Neural progenitor cell (in vitro differentiated cells): ENCODE measurements around the gene RTKN. TPM values are rescaled to one million over a fixed set of nuclear protein-coding genes. Genes with fewer than 3 reads are reported as not detected.
"Not testable (repeated sequence)": the region's sequence is repeated elsewhere in the genome, so short reads cannot be mapped to it uniquely, and the experiment has no call there.

Experiments used
- DNase-seq: peaks from one replicate; pipeline ENCODE4 v3.0.0-alpha.2; 2016; ENCODE audit warnings: low spot score
- H2AFZ ChIP-seq: fragments of 200-600 bp; sonication (generic); replicated peaks from 2 replicates; pipeline ENCODE4 v1.6.1; 2016; ENCODE audit warnings: antibody characterized with exemption
- H3F3A ChIP-seq: fragments of 200-600 bp; sonication (generic); 2 replicates; pipeline ENCODE4 v1.6.1; 2016; ENCODE audit warnings: antibody characterized with exemption, low read depth
- H3K27ac ChIP-seq: fragments of 200-600 bp; sonication (generic); 2 replicates; pipeline ENCODE4 v1.5.1; 2016; ENCODE audit warnings: mild to moderate bottlenecking
- H3K27me3 ChIP-seq: fragments of 200-600 bp; sonication (generic); 2 replicates; pipeline ENCODE4 v1.6.1; 2016; ENCODE audit warnings: mild to moderate bottlenecking, moderate library complexity
- H3K36me3 ChIP-seq: fragments of 200-600 bp; sonication (generic); 2 replicates; pipeline ENCODE4 v1.5.1; 2016
- H3K4me1 ChIP-seq: fragments of 200-600 bp; sonication (generic); 2 replicates; pipeline ENCODE4 v1.6.1; 2016; ENCODE audit warnings: mixed run types
- H3K4me2 ChIP-seq: fragments of 200-600 bp; sonication (generic); 2 replicates; pipeline ENCODE4 v1.6.1; 2016
- H3K4me3 ChIP-seq: fragments of 200-600 bp; sonication (generic); 2 replicates; pipeline ENCODE4 v1.5.1; 2016
- H3K79me2 ChIP-seq: fragments of 200-600 bp; sonication (generic); 2 replicates; pipeline ENCODE4 v1.6.1; 2016; ENCODE audit warnings: low read depth
- H3K9ac ChIP-seq: fragments of 200-600 bp; sonication (generic); 2 replicates; pipeline ENCODE4 v1.6.1; 2016
- H3K9me3 ChIP-seq: fragments of 200-600 bp; sonication (generic); 2 replicates; pipeline ENCODE4 v1.5.1; 2016; ENCODE audit warnings: low read depth
- H4K20me1 ChIP-seq: fragments of 200-600 bp; sonication (generic); 2 replicates; pipeline ENCODE4 v1.6.1; 2016; ENCODE audit warnings: low read depth
- H3K27ac Mint-ChIP-seq: 3 replicates; pipeline ENCODE4 v1.8.0; 2021; ENCODE audit warnings: mixed read lengths
- H3K27me3 Mint-ChIP-seq: 2 replicates; pipeline ENCODE4 v1.8.0; 2022; ENCODE audit warnings: low read depth, mild to moderate bottlenecking, inconsistent platforms, moderate library complexity, mixed read lengths; ENCODE audit not compliant: insufficient read depth
- H3K36me3 Mint-ChIP-seq: 3 replicates; pipeline ENCODE4 v1.8.0; 2021; ENCODE audit warnings: mixed read lengths
- H3K4me1 Mint-ChIP-seq: 3 replicates; pipeline ENCODE4 v1.8.0; 2021; ENCODE audit warnings: mixed read lengths
- H3K4me3 Mint-ChIP-seq: 3 replicates; pipeline ENCODE4 v1.8.0; 2021; ENCODE audit warnings: mild to moderate bottlenecking, moderate library complexity, mixed read lengths
- H3K9me3 Mint-ChIP-seq: 3 replicates; pipeline ENCODE4 v1.8.0; 2020; ENCODE audit warnings: mixed read lengths
- CTCF ChIP-seq: fragments of 200-600 bp; sonication (generic); IDR thresholded peaks from 2 replicates; pipeline ENCODE4 v1.5.1; 2017; ENCODE audit warnings: antibody characterized with exemption, mild to moderate bottlenecking
- EZH2 ChIP-seq: fragments of 200-600 bp; sonication (generic); IDR thresholded peaks from 2 replicates; pipeline ENCODE4 v1.6.1; 2017; ENCODE audit warnings: antibody characterized with exemption, mild to moderate bottlenecking, moderate library complexity
- EZH2phosphoT487 ChIP-seq: fragments of 200-600 bp; sonication (generic); IDR thresholded peaks from 2 replicates; pipeline ENCODE4 v1.6.1; 2017; ENCODE audit warnings: antibody characterized with exemption
- total RNA-seq: library from RNA; depleted of rRNA; stranded (reverse); fragments of >200 nt; gene quantifications from 2 replicates; pipeline ENCODE4 v1.2.3, GENCODE V29; 2015; ENCODE audit warnings: low replicate concordance

The RTKN gene
- total RNA-seq, 1 donor from 2014 or later: 11.4 TPM

GRCh38 chr2:74442483-74443297 lies 953 bp upstream of the RTKN start:
- Histone ChIP-seq H4K20me1 (peaks cover 14% of the 10 kb centered on the region), H3K4me3 (peak overlapping the region; percentile 77), H3K4me1 (peaks cover 18% of the 10 kb centered on the region), H3F3A (peaks cover 39% of the 10 kb centered on the region), H3K27me3 (peaks cover 22% of the 10 kb centered on the region), H3K79me2 (peaks cover 23% of the 10 kb centered on the region), H3K4me2 (peak overlapping the region; percentile 98), H2AFZ (peak overlapping the region; percentile 92)
- not testable (repeated sequence) for H3K9me3 ChIP-seq, H3K27ac Mint-ChIP-seq, DNase-seq, H3K9me3 Mint-ChIP-seq, H3K27ac ChIP-seq, H3K9ac ChIP-seq, H3K36me3 Mint-ChIP-seq, H3K36me3 ChIP-seq
- Mint-ChIP-seq H3K4me3 (peak overlapping the region; percentile 92), H3K27me3 (peaks cover 24% of the 10 kb centered on the region), H3K4me1 (peaks cover 29% of the 10 kb centered on the region)
- peak; percentile 1 for TF ChIP-seq CTCF

DNA sequence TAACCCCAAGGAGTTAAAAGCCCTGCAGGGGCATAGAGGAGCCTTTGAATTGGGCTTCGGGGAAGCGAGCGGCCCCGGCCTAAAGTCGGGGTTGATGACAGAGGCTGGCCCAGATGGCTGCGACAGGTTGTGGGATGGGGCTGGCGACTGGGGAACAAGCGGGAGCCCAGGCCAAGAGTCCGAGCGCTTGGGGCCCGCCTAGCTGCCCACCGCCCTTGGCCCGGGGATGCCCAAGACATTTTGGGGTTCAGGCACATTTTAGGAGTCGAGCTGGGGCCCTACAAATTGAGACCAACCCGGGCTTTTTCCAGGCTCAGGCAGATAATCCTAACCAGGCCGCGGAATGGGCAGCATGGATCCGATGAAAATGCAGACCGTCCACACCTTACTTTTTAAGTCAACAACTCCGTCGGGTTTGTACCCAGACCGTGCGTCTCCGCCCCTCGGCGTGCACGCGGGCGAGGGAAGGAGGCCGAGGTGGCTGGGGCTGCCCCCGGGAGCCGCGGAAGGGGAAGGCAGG lies 507 bp downstream of the RTKN start:
- Histone ChIP-seq H3K36me3 (no peaks in the 10 kb centered on the region), H3K79me2 (peaks cover 36% of the 10 kb centered on the region), H4K20me1 (peaks cover 18% of the 10 kb centered on the region), H3K27me3 (peaks cover 22% of the 10 kb centered on the region), H3K4me2 (peak overlapping the region; percentile 98), H3K9me3 (no peaks in the 10 kb centered on the region), H3F3A (peaks cover 39% of the 10 kb centered on the region), H2AFZ (peak overlapping the region; percentile 92), H3K27ac (peak overlapping the region; percentile 98), H3K4me1 (peaks cover 18% of the 10 kb centered on the region), H3K9ac (peak overlapping the region; percentile 36), H3K4me3 (peak overlapping the region; percentile 77)
- H3K27me3 Mint-ChIP-seq: peaks cover 30% of the 10 kb centered on the region
- H3K27ac Mint-ChIP-seq: no peak overlapping the region
- TF ChIP-seq CTCF (no peak), EZH2 (peak; percentile 27)
- H3K4me3 Mint-ChIP-seq: peak overlapping the region; percentile 92
- H3K9me3 Mint-ChIP-seq: no peaks in the 10 kb centered on the region
- peak; percentile 70 for DNase-seq
- H3K4me1 Mint-ChIP-seq: peaks cover 36% of the 10 kb centered on the region
- peaks cover 4% of the 10 kb centered on the region for H3K36me3 Mint-ChIP-seq

GRCh38 chr2:74440378-74441169 lies 1.2 kb downstream of the RTKN start:
- Histone ChIP-seq H3K36me3 (no peaks in the 10 kb centered on the region), H3K79me2 (peaks cover 36% of the 10 kb centered on the region)
- no peak for TF ChIP-seq EZH2
- peak; percentile 32 for TF ChIP-seq CTCF
- no peak for TF ChIP-seq EZH2phosphoT487

More at GRCh38 chr2:74440378-74441169, 1.2 kb downstream of the RTKN start:
- peaks cover 18% of the 10 kb centered on the region for H4K20me1 ChIP-seq
- H3K4me2 ChIP-seq: peak overlapping the region; percentile 98
- peaks cover 20% of the 10 kb centered on the region for H3K27me3 ChIP-seq
- peak; percentile 94 for DNase-seq
- H3K9me3 ChIP-seq: no peaks in the 10 kb centered on the region
- Mint-ChIP-seq H3K36me3 (peaks cover 4% of the 10 kb centered on the region), H3K4me3 (peak overlapping the region; percentile 92), H3K9me3 (no peaks in the 10 kb centered on the region), H3K27me3 (peaks cover 29% of the 10 kb centered on the region), H3K27ac (peak overlapping the region; percentile 96), H3K4me1 (peaks cover 36% of the 10 kb centered on the region)
- peak overlapping the region; percentile 92 for H2AFZ ChIP-seq
- peak overlapping the region; percentile 98 for H3K27ac ChIP-seq
- peak overlapping the region; percentile 80 for H3K9ac ChIP-seq
- peaks cover 18% of the 10 kb centered on the region for H3K4me1 ChIP-seq
- H3K4me3 ChIP-seq: peak overlapping the region; percentile 77
- H3F3A ChIP-seq: peaks cover 39% of the 10 kb centered on the region
